Hypothalamus (tissue), 51 donors: ENCODE results near the gene GAL3ST3.

Experiments used
- DNase-seq, 51 donors: peaks; one replicate each; lab custom pipeline; 2025; lab: John Stamatoyannopoulos, UW

Gene GAL3ST3

GRCh38 chr11:66069715-66070603 is 21.0 kb upstream of the GAL3ST3 start, which contains the start of gene PACS1:
Gene PACS1, plus strand, starts transcription at chr11:66070272. Its CDS starts 215 bp downstream, at chr11:66070487.
- peak in 44 of 51 donors; percentile 30 to 84 (median 66) for DNase-seq

DNA sequence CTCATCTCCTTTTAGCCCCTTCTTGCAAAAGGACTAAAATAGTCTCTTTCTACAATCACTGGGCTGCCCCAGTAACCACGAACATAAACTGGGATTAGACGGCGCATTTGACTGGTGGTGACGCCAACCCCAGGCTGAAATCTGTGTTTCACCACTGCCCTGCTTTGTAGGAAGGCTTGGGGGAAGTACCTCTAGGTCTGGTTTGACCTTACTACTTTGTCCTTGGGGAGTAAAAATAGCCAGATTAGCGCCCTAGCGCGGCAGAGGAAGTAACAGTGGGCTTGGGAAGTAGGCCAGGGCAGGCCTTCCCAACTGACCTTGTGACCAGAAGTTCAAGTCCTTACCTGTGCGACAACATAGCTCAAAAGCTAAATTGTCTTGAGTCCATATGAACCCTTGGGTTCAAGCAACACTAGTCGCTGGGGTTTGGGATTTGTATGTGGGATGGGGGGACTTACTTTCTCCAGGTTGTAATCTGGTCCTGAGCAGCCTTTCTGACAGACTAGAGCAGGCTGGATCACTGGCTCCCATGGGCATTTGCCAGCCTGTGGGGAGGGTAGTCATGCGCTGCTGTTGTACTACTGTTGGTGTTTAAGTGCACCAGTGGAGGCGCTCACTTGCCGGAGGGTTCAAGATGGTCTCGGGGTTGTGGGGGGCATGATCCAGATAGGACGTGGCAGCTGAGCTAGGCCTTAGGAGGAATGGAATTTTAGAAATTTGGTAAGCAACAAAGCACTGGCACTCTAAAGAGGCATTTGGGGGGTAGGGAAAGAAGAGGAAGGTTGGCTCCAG is 20.2 kb upstream of the GAL3ST3 start:
- DNase-seq, result peak in 22 of 51 donors; percentile 13 to 71 (median 44)

- DNase-seq, result peak in 38 of 51 donors; percentile 11 to 75 (median 44)
Measured at GRCh38 chr11:66068154-66068821, 19.3 kb upstream of the GAL3ST3 start.

DNA sequence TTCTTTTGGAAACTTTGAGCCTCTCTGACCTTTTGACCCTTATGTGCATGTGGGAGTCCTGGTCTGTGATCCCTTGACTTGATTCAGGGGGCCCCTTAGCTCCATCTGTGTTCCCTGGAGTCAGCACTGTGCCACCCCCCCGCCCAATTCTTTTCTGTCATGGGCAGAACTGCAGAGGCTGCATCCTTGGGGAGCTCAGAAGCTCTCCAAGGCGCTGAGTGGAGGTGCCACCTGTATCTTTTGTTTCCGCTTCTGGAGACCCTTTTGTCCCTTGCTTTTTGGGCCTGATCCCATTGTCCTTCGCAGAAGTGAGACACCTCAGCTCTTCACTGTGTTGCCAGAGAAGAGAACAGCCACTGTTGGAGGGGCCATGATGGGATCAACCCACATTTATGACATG is 18.7 kb upstream of the GAL3ST3 start:
- DNase-seq, result no peak

DNA sequence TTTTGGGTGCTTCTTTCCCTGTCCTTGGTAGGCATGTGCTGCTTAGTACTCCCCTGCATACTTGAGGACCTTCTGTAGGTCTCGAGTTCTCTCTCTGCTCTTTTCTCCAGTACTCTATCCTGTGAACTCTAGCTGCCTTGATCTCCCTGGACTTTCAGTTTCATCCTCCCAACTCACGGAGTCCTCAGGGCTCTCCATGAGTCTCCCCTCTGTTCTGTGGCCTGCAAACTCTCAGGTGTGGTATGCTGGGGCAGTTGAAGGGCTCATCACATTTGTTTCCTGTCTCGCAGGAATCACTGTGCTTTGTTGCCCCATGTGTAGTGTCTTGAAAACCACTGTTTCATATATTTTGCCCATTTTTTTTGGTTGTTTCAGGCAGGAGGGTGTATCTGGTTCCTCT is 17.8 kb upstream of the GAL3ST3 start:
- DNase-seq, result no peak

DNA sequence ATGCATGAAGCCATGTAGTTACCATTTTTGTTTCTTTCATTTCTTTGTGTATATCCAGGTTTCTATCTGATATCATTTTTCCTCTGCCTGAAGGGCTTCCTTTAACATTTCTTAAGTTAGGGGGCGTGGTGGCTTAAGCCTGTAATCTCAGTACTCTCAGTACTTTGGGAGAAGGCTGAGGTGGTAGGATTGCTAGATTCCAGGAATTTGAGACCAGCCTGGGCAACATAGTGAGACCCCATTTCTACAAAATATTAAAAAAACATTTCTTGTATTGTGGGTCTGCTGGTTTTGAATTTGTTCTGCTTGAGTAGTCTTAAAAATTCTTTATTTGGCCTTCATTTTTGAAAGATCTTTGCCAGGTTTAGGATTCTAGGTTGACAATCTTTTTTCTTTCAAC is 15.6 kb upstream of the GAL3ST3 start:
- no peak for DNase-seq

DNA sequence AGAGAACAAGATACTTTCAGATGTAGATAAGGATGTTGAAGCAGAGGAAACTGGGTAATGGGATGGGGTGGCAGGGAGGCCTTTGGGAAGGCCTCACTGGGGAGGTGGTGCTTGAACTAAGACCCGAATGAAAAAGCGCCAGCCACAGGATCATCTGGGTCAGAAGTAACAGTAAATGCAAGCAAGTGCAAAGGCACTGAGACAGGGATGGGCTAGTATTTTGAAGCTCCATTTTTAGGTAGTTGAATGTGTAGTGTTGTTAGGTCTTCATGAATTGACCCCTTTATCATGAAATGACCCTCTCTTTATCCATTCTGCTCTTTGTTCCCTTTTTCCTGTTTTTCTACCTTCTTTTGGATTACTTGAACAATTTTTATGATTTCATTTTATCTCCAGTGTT is 14.9 kb upstream of the GAL3ST3 start:
- DNase-seq, result no peak

GRCh38 chr11:66062408-66062807 is 13.4 kb upstream of the GAL3ST3 start:
- DNase-seq, result no peak

- DNase-seq, result no peak
Measured at GRCh38 chr11:66061268-66061667, 12.3 kb upstream of the GAL3ST3 start.

GRCh38 chr11:66059966-66060680 is 11.2 kb upstream of the GAL3ST3 start:
- no peak for DNase-seq

DNA sequence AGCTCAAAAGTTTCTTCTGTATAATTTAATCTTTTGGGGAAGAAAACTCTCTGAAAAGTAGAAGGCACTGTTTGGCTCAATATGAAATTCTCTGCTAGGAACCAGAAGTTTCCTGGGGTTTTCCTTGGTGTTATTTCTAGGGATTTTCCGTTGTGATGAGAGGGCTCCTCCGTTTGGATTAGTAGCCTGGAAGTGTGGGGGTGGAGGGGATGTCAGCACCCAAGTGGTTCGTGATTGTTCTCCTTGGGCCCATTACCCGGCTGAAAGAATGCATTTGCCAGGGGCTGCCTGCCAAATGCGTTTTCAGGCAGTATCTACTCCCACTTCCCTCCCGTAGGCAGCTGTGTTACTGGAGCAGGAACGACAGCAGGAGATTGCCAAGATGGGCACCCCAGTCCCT is 7.5 kb upstream of the GAL3ST3 start:
- peak in 1 of 51 donors; percentile 55 for DNase-seq

- no peak for DNase-seq
Measured at GRCh38 chr11:66055021-66055420, 6.1 kb upstream of the GAL3ST3 start.

GRCh38 chr11:66052664-66052982 is 3.7 kb upstream of the GAL3ST3 start:
- no peak for DNase-seq

- DNase-seq, result peak; percentile 54 to 100 (median 97)
Measured at GRCh38 chr11:66051766-66052663, 3.1 kb upstream of the GAL3ST3 start, which contains the start of gene SF3B2. Gene SF3B2, plus strand, starts transcription at chr11:66052364. Its CDS starts 21 bp downstream, at chr11:66052385.

DNA sequence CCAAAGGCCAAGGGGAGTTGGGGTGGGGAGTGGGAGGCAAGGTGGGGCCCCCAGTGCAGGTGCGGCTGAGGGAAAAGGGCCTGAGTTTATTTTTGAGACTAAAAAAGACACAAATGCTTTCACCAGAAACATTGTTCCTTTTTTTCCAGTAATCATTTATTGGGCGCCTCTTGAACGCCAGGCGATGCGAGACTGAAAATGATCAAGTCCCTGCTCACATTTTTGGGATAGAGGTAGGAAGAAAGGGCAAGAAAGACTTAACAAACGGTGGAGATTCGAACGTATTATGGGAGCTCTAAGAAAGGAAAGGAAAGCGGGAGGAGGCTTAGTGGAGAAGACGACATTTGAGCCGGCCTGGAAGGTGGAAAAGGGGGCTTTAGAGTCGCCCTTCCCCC is 2.4 kb upstream of the GAL3ST3 start:
- DNase-seq, result peak in 1 of 51 donors; percentile 26

- no peak for DNase-seq
Measured at GRCh38 chr11:66050581-66051231, 1.7 kb upstream of the GAL3ST3 start.

DNA sequence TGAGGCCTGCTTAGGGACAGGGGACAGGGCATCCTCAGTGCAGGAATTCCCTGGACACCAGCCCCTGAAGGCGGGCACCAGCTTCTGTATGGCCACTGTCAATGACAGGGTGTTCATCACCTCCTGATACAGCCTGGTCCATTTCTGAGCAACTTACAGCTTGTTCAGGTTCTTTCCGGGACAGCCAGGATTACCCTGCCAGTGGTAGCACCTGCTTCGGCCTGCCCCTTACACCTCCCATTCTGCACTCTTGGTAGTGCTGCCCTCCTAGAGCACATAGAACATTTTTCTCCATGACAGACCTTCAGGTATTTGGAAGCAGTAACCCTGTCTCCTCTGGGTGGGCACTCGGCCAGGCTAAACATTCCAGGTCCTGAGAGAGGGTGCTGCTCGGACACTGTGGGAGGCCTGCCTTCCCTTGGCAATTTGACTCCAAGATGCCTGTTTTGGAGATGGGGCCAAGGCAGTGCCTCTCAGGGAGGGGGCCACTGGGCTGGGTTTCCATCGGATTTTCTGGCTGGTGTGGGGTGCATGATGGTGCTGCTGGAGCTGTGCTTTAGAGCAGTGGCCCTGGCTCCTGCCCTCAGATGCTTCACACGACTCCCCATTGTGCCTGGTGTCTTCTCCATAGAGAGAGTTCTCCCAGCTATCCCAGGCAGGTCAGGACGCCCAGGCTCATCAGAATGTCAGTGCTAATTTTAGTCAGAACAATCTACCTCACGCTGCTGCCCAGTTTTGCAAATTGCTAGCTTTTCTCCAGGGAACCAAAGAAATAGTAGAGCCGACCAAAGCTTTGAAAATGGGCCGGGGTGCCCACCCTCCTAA is 1.2 kb downstream of the GAL3ST3 start:
- no peak for DNase-seq

DNA sequence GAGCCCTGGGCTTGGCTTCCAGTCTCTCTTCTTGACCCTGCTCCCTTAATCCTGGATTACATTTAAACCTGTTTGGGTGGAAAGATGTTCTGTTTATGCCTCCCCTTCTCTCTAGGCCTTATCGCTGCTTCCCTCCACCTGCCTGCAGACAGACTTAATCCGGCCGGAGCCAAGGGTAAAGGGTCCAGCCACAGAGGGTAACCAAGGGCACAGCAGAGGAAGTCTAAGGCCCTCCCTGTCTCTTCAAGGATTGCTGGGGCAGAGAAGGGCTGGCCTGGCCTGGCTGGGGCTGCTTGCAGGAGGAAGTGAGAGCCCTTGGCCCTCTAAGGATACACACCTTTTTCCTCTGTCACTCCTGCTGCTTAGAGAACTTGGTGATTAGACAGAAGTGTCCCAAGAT is 2.1 kb downstream of the GAL3ST3 start:
- no peak for DNase-seq
